HG03378 (cell line): ENCODE data around the gene NAA25.
"Not testable (repeated sequence)": the region's sequence is repeated elsewhere in the genome, so short reads cannot be mapped to it uniquely, and the experiment has no call there.

Experiments
- ATAC-seq: cut with Tn5 transposase; IDR thresholded peaks from one replicate; pipeline ENCODE4 v1.9.1; 2021; ENCODE audit warnings: mild to moderate bottlenecking, moderate library complexity; ENCODE audit not compliant: unreplicated experiment

NAA25 gene

DNA sequence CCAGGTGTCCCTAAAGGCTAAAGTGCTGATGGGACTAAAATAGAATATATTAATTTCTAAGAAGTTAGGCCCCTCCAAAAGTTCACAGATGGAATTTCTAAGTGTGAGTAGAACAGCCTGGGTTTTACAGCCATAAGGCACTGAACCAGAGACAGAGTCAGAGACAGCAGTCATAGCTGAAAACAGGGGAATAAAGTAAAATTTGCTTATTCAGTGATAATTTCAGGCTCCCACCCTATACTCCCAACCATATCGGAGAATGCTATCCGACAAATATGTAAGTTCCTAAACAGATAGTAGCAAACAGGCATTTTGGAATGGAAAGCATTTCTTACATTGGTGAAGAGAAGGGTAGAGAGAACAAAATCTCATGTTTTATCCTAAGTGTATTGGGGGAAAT is 45.3 kb downstream of the NAA25 start:
- ATAC-seq = no peak

DNA sequence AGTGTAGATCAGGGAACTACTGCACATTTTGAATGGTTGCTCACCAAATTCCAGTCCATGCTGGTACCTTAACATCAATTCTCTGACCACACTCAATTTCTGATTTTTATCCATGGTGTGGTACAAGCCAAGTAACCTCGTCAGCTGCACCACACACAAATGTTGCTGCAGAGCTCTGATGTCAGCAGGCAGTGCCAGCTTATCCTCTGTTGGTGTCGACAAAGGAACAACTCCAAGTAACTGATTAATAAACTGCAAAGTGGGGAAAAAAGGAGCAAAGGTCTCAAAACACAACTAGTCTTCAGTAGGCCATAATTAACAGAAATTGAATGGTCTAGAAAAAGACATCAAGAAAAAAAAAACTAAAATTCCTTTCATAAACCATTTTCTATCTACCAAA is 47.4 kb downstream of the NAA25 start:
- no peak for ATAC-seq

DNA sequence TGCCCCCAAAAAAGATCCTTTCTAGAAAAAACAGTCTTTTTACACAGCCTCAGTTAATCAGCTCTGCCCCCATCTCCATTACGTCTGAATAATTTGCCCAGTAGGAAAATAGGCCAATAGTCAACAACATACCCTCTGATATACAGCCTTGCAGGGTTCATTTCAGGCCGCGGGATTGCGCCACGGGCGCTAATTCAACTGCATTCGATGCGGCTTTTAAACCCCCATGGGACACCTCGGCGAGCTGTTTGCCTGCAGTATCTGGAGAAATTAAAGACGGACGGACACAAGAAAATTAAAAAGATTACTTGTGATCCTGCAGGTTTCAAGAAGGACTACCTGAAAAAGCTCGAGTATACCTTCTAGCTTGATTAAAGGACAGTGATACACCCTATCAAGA is 59.2 kb downstream of the NAA25 start:
- ATAC-seq = no peak

DNA sequence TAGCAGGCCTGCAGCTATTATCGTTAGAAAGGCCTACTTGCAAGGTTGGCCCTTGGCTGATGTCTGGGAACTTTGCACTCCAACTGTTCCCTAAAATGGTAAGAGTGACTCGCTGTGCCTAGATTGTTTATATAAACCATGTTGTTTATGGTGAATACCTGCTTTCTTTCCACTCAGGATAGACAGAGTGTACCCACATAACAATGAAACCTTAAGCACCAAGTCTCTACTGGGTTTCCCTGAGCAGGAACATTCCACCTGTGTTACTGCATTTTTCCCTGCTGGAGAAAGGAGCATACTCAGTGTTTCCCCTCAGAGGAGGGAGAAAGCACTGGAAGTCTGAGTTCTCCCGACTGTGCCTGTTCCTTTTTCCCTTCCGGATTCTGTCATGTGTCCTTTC is 62.6 kb downstream of the NAA25 start:
- ATAC-seq = no peak

DNA sequence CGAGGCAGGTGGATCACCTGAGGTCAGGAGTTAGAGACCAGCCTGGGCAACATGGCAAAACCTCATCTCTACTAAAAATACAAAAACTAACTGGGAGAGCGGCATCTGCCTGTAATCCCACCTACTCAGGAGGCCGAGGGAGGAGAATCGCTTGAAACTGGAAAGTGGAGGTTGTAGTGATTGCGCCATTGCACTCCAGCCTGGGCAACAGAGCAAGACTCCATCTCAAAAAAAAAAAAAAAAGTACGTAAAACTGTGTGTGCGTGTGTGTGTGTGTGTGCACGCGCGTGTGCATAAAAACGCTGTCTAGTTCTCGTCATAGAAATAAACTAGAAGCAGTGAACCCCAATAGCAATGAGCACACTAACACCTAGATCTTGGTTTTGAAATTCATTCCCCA is 72.0 kb downstream of the NAA25 start:
- ATAC-seq = not testable (repeated sequence)

DNA sequence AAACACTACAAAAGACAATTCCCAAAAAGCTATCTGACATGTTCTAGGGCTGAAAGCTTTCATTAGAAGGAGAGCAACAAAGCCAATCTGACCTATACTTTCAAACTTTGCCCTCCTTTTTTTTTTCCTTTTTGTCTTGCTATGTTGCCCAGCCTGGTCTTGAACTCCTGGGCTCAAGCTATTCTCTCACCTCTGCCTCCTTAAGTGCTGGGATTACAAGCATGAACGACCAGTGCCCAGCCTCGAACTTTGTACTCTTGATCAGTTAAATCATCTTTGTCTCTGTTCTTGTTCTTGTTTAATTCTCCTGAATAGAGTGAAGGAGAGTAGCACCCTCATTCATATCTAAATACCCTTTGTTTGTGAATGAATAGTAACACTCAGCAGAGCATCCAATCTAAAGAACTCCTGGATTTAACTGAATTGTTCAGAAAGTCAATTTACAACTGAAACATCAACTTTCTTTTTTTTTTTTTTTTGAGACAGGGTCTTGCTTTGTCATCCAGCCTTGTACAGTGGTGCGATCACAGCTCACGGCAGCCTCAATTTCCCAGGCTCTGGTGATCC is 73.3 kb downstream of the NAA25 start:
- no peak for ATAC-seq

DNA sequence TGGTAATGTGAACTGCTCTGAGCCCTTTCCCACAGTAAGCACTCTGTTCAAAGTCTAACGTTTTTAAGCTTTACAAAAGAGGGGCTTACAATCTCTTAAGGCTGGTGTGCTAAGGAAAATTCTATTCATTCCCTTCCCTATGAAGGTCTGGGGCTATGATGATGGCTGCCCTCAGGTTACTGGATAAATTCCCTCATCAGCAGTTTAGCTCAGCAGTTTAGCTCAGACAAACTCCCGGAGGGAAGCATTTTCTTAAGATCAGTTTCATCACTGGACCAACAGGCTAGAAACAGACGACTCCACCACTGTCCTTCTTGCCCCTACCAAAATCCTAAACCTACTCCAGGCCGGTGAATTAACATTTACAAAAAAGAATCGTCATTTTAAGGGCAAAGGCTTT is 76.3 kb downstream of the NAA25 start:
- no peak for ATAC-seq

DNA sequence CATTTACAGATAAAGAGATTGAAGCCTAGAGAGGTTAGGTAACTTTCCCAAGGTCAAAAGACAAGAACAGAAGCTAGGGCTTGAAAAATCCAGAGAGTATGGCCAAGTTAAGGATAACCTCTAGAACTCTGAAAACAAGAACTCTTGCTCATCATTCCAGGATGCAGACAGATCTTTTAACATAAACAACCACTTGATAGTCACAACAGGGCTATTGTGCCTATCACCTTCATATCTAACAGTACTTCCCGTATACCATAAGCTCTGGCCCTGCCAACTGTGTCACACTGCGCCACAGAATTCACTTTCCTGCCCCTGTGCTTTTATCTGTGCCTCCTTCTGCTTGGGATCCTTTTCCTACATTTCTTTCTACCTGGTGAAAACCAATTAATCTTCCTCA is 77.1 kb downstream of the NAA25 start:
- no peak for ATAC-seq

DNA sequence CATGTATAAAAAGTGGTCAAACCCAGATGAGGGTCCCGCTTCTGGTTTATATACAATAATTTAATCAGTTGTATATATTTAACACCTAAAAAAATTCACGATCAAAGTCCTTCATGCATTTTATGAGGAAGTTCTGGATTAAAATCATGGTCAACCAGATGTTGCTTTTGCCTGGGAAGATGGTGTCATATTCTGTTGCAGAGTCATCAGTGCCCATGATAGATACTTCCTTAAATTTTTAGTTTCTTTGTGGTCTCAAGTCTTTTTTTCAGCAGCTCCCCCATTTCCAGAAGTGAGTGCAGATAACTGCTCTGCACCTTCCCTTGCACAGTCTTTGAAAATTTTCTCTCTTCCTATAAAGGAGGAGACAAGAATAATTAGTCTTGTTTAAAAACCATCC is 79.3 kb downstream of the NAA25 start:
- no peak for ATAC-seq

DNA sequence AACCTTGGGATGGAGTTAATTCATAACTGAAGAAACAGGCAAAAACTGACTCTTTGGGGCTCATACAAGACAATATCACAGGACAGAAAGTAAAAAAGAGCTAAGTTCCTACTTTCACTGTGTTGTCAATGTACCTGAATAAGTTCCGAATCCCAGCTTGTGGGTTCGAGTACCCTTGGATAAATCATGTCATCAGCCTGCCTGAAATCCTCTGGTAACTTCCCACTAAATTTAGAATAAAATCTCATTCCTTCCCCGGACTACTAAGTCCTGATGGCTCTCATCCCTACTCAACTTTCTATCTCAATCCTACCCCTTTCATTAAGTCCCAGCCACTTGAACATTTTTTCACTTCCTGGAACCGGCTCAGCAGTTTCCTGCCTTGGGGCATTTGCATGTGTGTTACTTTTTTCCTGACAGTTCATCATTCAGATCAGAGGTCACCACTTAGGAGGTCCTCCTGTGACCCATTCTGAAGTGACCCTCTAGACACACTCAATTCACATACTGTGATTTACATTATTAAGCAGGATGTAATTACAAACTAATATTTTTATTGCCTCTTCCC is 82.7 kb downstream of the NAA25 start:
- ATAC-seq = no peak

DNA sequence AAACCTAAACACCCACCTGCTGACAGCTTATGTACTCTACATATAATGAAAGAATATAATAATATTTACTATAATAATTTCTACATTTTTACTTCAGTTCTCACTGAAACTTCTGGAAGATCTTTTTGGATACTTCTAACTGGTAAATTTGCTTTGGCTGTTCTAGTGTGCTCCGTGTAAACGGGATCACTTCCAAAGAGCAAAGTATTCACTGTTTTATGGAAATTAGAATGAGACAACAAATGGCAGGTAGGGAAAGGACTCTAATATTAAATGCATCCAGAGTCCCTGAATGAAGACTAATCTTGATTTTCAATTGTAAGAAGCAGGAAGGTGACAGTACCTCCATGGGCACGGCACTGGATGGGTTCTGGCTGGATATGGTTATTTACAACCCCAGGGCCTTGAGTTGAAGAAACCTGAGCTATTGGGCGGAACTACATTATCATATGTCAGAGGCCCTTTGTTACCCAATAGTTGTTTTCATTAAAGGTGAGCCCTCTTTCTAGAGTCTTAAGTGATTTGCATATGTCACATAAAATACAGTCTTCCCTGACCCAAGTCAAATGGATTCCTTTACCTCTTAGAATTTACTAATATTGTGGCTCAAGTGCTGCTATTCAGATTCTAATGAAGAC is 84.7 kb downstream of the NAA25 start:
- no peak for ATAC-seq

DNA sequence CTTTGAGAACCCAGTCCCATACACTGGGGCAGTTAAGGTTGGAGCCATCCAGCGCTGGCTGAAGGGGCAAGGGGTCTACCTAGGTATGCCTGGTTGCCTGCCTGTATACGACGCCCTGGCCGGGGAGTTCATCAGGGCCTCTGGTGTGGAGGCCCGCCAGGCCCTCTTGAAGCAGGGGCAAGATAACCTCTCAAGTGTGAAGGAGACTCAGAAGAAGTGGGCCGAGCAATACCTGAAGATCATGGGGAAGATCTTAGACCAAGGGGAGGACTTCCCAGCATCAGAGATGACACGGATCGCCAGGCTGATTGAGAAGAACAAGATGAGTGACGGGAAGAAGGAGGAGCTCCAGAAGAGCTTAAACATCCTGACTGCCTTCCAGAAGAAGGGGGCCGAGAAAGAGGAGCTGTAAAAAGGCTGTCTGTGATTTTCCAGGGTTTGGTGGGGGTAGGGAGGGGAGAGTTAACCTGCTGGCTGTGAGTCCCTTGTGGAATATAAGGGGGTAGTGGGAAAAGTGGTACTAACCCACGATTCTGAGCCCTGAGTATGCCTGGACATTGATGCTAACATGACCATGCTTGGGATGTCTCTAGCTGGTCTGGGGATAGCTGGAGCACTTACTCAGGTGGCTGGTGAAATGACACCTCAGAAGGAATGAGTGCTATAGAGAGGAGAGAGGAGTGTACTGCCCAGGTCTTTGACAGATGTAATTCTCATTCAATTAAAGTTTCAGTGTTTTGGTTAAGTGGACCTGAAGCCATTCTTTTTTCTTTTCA is 86.2 kb downstream of the NAA25 start:
- no peak for ATAC-seq

DNA sequence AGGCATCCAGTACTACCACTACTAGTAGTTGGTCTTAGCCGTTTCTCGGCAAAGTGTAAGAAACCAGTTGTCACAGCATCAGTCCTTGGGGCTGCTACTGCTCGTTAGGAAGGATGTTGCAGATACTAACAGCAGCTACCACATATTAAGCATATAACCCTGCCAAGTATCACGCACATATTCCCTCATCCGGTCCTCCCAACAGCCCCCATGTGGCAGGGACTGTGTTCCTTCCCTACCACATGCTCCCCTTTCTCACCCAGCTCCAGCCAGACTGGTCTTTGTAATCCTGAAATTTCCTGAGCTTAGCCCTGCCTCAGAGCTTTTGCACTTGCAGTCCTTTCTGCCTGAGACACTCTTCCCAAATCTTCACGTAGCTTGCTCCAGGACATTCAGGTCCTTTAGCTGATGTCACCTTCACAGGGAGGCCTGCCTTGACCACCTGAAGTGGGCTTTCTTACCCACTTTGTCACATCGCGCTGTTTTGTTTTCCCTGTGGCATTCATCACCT is 87.6 kb downstream of the NAA25 start:
- ATAC-seq = no peak

DNA sequence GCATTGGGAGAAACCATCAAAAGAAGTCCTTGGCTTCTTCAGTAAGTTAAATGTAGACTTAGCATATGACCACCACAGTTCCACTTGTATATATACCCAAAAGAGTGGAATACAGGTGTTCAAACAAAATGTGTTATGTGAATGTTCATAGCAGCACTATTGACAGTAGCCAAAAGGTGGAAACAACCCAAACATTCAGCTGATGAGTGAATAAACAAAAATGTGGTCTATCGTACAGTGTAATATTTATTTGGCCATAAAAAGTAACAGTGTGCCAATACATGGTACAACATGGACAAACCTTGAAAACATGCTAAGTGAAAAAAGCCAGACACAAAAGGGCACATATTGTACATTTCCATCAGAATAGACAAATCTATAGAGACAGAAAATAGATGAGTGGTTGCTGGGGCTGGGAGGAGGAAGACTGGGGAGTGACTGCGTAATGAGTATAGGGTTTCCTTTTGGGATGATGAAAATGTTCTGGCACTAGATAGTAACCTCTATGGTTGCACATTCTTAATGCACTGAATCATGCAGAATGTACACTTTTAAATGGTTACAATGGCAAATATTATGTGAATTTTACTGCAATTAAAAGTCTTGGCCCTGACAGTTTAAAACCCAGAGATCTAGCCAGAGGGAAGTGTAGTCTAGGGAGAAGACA is 89.9 kb downstream of the NAA25 start:
- ATAC-seq = no peak

DNA sequence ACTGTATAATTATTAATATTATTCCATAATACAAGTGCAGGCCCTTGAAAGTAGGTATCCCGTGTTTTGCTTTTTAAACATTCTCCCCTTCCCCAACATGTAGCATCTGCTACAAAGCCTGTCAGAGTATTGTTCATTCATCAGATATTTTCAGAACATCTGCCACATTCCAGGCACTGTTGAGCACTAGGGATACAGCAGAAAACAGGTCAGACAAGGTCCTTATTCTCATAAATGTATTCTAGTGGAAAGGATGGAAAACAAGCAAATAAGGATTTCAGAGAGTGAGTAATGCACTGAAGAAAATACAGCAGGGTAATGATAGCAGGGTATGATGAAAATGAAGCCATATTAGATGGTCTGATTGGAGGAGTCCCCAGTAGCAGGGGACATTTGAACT is 91.5 kb downstream of the NAA25 start:
- no peak for ATAC-seq

DNA sequence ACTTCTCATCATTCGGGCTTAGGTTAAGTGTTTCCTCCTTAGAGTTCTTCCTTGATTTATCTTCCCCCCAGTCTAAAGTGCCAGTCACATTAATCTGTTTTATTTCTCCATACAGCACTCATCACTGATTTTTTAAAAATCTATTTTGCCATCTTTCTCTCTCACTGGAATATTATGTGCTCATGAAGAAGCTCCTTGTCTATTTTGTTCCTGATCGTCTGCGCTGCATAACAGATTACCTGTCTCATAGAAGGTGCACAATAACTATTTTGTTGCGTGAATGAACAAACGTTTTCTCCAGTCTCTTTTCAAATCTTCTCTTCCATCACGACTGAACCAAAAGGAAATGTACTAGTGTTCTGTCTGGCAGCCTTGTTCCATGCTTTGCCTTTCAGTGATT is 92.6 kb downstream of the NAA25 start:
- no peak for ATAC-seq

DNA sequence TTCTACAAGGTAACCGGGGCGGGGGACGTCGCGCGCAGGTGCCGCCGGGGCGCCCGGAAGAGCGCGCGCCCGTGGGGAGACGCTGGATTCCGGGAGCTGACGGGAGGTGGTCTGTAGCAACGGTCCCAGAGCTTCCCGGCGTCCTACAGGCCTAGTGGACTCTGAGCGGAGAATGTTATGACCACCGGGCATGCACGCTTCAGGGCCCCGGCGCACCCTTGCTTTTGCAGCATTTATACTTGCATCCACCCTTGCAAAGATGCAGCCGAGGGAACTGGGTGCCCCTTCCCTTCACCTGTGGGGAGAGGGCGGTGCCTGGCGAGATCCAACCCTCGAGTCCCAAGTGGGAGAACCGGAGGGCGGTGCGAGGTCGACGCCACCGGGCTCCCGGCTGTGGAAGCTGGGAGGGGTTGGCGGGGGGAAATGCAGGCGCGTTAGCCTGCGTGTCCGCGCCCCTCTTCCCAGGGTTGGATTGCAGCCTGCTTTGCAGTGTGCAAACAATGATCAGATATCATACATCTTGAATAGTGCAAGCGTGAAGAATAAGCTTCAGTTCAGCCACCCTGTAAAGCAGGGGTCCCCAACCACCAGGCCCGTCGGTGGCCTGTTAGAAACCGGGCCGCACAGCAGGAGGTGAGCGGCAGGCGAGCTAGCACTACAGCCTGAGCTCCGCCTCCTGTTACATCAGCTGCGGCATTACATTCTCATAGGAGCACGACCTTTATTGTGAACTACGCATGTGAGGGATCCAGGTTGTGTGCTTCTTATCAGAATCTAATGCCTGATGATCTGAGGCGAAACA is 94.8 kb downstream of the NAA25 start:
- ATAC-seq = peak; percentile 21

DNA sequence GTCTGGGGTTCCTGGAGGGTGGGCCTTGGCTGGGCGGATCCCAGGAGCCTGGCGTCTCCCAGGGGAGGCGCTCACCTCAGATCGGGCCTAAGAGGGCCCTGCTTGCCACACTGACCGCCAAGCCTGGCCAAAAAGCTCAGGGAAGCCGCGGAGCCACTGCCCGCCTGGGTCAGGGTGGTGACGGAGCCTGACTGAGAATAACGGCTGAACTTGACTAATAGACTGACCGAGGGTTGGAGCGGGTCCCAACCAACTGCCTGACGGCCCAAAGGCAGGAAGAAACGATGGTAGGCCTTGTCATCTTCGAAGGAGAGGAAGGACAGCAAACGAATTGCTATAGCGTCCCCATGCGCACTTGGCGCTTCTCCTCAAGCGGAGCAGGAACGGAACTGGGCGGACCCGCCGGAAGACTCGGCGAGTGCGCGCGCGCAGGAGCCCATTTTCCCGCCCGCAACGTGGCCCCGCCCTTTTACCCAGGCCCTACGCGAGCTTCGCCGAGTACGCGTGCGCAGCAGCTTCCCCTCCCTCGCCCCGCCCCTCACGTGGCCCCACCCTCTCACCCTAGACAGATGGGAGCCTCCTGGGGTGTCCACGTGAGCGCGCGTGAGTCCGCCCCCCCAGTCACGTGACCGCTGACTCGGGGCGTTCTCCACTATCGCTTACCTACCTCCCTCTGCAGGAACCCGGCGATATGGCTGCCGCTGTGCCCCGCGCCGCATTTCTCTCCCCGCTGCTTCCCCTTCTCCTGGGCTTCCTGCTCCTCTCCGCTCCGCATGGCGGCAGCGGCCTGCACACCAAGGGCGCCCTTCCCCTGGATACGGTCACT is 95.6 kb downstream of the NAA25 start, which contains the start of the genes ERP29 and TMEM116:
Gene ERP29 (plus strand): TSS at position 652 of the 826 bp plus-strand sequence. CDS start 40 bp downstream, at position 692.
Gene TMEM116 (minus strand): TSS at position 391 of the 826 bp plus-strand sequence. CDS start 7,895 bp downstream, outside the sequence.
- peak; percentile 58 for ATAC-seq

DNA sequence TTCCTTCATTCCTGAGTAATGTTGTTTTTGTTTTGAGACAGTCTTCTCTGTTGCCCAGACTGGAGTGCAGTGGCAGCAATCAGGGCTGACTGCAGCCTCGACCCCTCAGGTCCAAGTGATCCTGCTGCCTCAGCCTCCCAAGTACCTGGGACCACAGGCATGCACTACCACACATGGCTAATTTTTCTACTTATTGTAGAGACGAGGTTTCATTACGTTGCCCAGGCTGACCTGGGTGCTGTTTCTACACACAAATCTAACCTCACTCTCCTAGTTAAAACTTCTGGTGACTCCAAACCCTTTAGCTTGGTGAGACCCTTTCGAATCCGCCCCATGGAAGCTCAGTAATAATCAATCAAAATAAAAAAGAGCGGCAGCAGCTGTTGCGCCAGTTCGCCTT is 96.9 kb downstream of the NAA25 start:
- ATAC-seq = no peak
